Measurements from ENCODE around the gene CD22.

- TF ChIP-seq FOXM1 (IDR thresholded peaks at IDR 0.05; ENCODE audit: borderline replicate concordance) (no peak), SP1 (IDR thresholded peaks at IDR 0.05) (no peak), ELF4 (IDR thresholded peaks at IDR 0.05) (no peak), LEF1 (IDR thresholded peaks at IDR 0.05; ENCODE audit: borderline replicate concordance) (no peak), FOXA1 (IDR thresholded peaks at IDR 0.05) (no peak), FOXK2 (IDR thresholded peaks at IDR 0.05) (no peak), CTBP1 (IDR thresholded peaks at IDR 0.05; ENCODE audit: borderline replicate concordance) (no peak), BHLHE40 (IDR thresholded peaks at IDR 0.05; ENCODE audit: borderline replicate concordance) (no peak), NFRKB (IDR thresholded peaks at IDR 0.05) (no peak)
Observed at GRCh38 chr19:35392742-35393715, 64.0 kb downstream of the CD22 start.

Data from HEK293T (cell line).